ENCODE measurements around the gene BRCA2.

Gene BRCA2

GRCh38 chr13:32427852-32428580 lies 112.7 kb downstream of the BRCA2 start, which contains the start of gene N4BP2L1:
Gene N4BP2L1, minus strand, starts transcription at chr13:32428130. Its CDS starts 48 bp downstream, at chr13:32428082.
- DNase-seq (ENCODE audit: low read depth), result peak; percentile 73

GRCh38 chr13:32428581-32429432 lies 113.5 kb downstream of the BRCA2 start:
- no peak for DNase-seq (ENCODE audit: low read depth)

- no peak for DNase-seq (ENCODE audit: low read depth)
These were observed 114.2 kb downstream of the BRCA2 start for GRCh38 chr13:32429433-32429909.

- no peak for DNase-seq (ENCODE audit: low read depth)
These were observed 114.9 kb downstream of the BRCA2 start for GRCh38 chr13:32430018-32430747.

GRCh38 chr13:32431361-32431760 lies 116.1 kb downstream of the BRCA2 start:
- DNase-seq (ENCODE audit: low read depth), result no peak

GRCh38 chr13:32432856-32433255 lies 117.5 kb downstream of the BRCA2 start:
- DNase-seq (ENCODE audit: low read depth), result no peak

GRCh38 chr13:32438871-32439270 lies 123.6 kb downstream of the BRCA2 start:
- no peak for DNase-seq (ENCODE audit: low read depth)

- no peak for DNase-seq (ENCODE audit: low read depth)
These were observed 127.8 kb downstream of the BRCA2 start for GRCh38 chr13:32443111-32443510.

GRCh38 chr13:32445461-32445860 lies 130.2 kb downstream of the BRCA2 start:
- DNase-seq (ENCODE audit: low read depth), result no peak

GRCh38 chr13:32446220-32446619 lies 130.9 kb downstream of the BRCA2 start:
- DNase-seq (ENCODE audit: low read depth), result no peak

GRCh38 chr13:32446773-32447465 lies 131.6 kb downstream of the BRCA2 start:
- DNase-seq (ENCODE audit: low read depth), result no peak

GRCh38 chr13:32447894-32448623 lies 132.8 kb downstream of the BRCA2 start:
- no peak for DNase-seq (ENCODE audit: low read depth)

- DNase-seq (ENCODE audit: low read depth), result no peak
These were observed 133.7 kb downstream of the BRCA2 start for GRCh38 chr13:32448972-32449371.

All from stimulated activated CD8-positive, alpha-beta memory T cell treated with anti-CD3 and anti-CD28 coated beads, Interleukin-12 subunit alpha, Interleukin-12 subunit beta, amount 100 ng/mL, for 1 hour (primary cell).